NB4 (cell line): ENCODE measurements around the gene IL12B.

Experiments used
- DNase-seq: peaks from one replicate; pipeline ENCODE4 v3.0.0; 2010; ENCODE audit warnings: low read depth
- H3K4me3 ChIP-seq: one replicate; pipeline ENCODE4 v1.5.1; 2011; ENCODE audit warnings: mild to moderate bottlenecking, low read depth, low read length, moderate library complexity
- CTCF ChIP-seq: IDR thresholded peaks from one replicate; pipeline ENCODE4 v1.5.1; 2012; ENCODE audit warnings: low read depth, low read length
- MAX ChIP-seq: IDR thresholded peaks from 2 replicates; pipeline ENCODE4 v1.6.1; 2011; ENCODE audit warnings: low read depth, low read length
- MYC ChIP-seq: IDR thresholded peaks from 2 replicates; pipeline ENCODE4 v1.6.1; 2011; ENCODE audit warnings: low read depth, low read length
- POLR2A ChIP-seq: IDR thresholded peaks from 2 replicates; pipeline ENCODE4 v1.6.1; 2011; ENCODE audit warnings: mild to moderate bottlenecking; ENCODE audit not compliant: insufficient read length; ENCODE audit errors: extremely low read depth

Gene IL12B

GRCh38 chr5:159316519-159317383 is 13.5 kb downstream of the IL12B start:
- TF ChIP-seq POLR2A = no peak
- TF ChIP-seq MAX = peak; percentile 15; the same call in 1 of the 2 replicates
- no peak for TF ChIP-seq MYC
- TF ChIP-seq CTCF = peak; percentile 78
- no peak overlapping the region for H3K4me3 ChIP-seq
- DNase-seq = peak; percentile 73

DNA sequence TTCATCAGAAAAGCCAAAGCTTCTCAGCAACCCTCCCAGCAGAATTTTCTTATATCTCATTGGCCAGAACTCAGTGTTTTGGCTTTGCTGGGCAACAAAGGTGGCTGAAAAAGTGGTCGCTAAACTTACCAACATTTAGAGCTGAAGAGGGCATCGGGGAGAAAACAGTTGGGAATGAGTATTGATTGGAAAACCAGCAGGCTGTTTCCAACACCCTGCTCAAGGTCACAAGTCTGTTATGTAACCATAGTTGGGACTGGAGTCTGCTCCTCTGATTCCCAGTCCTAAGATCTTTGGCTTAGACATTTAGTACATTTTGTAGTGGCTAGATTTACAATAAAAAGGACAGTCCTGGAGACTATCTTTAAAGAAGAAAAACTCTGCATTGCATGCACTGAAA is 17.1 kb downstream of the IL12B start:
- no peak overlapping the region for H3K4me3 ChIP-seq
- DNase-seq = no peak
- TF ChIP-seq CTCF (no peak), MYC (no peak), POLR2A (no peak), MAX (no peak)

DNA sequence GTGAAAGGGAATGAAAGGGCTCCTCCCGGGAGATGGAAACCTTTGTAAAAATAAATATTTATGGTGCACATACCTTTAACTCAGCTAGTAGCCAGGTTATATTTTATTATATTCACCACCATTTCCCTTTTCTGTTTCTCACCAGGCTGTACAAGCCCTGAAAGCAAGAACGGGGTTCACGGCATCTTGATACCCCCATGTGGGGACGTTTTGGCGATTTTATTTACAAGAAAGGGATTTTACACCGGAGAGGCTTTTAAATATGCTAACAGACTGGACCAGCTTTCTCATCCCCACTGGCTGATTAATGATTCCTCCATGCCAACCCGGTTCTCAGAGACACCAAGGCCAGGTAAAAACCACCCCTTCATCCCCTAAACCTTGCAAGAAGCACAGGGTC is 19.2 kb downstream of the IL12B start:
- DNase-seq = no peak
- no peak overlapping the region for H3K4me3 ChIP-seq
- TF ChIP-seq CTCF (no peak), POLR2A (no peak), MAX (no peak), MYC (no peak)

DNA sequence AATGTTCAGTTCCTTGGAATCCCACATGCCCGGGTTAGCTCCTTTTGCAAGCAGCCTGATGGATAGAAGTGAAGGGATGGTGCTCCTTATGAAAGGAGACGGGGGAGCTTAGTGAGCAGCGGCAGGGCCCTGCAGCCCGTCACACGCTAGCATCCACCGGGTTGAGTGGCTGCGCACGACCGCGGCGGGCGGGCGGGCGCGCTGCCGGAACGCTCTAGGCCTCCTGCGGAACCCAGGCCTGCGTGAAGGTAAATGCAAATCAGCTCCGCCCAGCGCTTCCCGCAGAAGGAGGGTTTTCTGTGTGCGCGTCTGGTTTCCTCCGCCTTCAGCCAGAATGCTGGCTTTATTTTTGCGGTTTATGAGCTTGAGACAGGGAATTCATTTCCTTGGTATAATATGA is 19.8 kb downstream of the IL12B start:
- no peak overlapping the region for H3K4me3 ChIP-seq
- no peak for TF ChIP-seq CTCF
- no peak for TF ChIP-seq MYC
- no peak for TF ChIP-seq MAX
- TF ChIP-seq POLR2A = no peak
- no peak for DNase-seq

DNA sequence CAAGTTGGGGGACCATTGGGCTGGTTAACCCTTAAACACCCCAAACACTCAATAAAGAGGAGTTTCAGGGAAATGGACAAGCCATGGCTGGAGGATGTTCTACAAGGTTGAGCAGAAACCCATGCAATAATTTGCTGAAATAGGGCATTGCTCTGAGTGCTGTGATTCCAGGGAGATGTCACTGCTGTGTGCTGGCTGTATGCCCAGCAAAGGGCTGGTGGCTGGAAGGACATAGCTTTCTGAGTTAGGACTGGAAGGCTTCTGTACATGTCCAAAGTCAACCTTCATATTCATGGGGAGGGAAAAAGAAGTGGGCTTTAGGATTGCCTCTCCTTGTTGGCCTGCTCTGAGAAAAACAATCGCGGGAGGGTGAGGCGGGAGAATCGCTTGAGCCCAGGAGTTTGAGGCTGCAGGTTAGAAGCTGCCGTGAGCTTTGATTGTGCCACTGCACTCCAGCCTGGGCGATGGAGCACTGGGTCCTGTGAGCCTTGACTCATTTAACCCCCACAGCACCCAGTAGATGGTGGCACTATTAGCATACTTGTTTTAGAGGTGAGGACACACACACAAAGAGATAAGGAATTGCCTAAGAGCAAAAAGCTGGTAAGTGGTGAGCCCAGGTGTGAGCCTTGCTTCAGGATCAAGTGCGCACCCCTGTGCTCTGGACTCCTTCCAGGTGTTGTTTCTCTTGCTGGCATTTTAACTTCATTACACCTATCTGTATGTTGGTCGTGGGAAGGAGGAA is 20.4 kb downstream of the IL12B start:
- H3K4me3 ChIP-seq = no peak overlapping the region
- no peak for DNase-seq
- TF ChIP-seq MYC = no peak
- no peak for TF ChIP-seq CTCF
- TF ChIP-seq MAX = no peak
- TF ChIP-seq POLR2A = no peak
